ENCODE data around the gene MERTK.

GRCh38 chr2:111912547-111912946 is 14.1 kb downstream of the MERTK start:
- TF ChIP-seq CTCF (IDR thresholded peaks at IDR 0.05; ENCODE audit: low read length) (no peak), EZH2 (optimal IDR thresholded peaks at IDR 0.05; ENCODE audit: low read depth, low read length) (no peak), EZH2phosphoT487 (IDR thresholded peaks at IDR 0.05; ENCODE audit: low read length) (no peak)

All from MM.1S (cell line).